Breast epithelium (tissue), 4 donors: Measurements from ENCODE around the gene OR2T10. TPM values are rescaled to one million over a fixed set of nuclear protein-coding genes. Genes with fewer than 3 reads are reported as not detected.
A peak's percentile ranks its signal among the peaks of the same experiment; 100 is the strongest.

ENCODE experiments used
- DNase-seq, 2 donors: peaks; one replicate each; pipeline ENCODE4 v3.0.0-alpha.2; 2019; ENCODE audit warnings: low spot score in 2 of 2
- H3K27ac ChIP-seq, 2 donors: fragments of 200-600 bp; sonication (generic) in 1 of 2; one replicate each; pipeline ENCODE4 v1.5.1; 2016 to 2019; ENCODE audit warnings: mild to moderate bottlenecking in 1 of 2
- H3K27me3 ChIP-seq, 2 donors: fragments of 200-600 bp; sonication (generic) in 1 of 2; one replicate each; pipeline versions ENCODE4 v1.5.1 to v1.6.0; 2017 to 2019; ENCODE audit warnings: control low read depth in 1 of 2, mild to moderate bottlenecking in 1 of 2
- H3K36me3 ChIP-seq: fragments of 200-600 bp; one replicate; pipeline ENCODE4 v1.5.1; 2019
- H3K4me1 ChIP-seq, 2 donors: fragments of 200-600 bp; sonication (generic); one replicate each; pipeline ENCODE4 v1.5.1; 2016 to 2019; ENCODE audit warnings: control low read depth in 1 of 2
- H3K4me3 ChIP-seq, 3 donors: fragments of 200-600 bp; sonication (generic); 1 replicate in 2 of 3; 2 replicates in 1 of 3; pipeline ENCODE4 v1.5.1; 2016 to 2019; ENCODE audit warnings: mild to moderate bottlenecking in 3 of 3, moderate library complexity in 2 of 3
- H3K9me3 ChIP-seq, 2 donors: fragments of 200-600 bp; sonication (generic) in 1 of 2; one replicate each; pipeline ENCODE4 v1.5.1; 2016 to 2019; ENCODE audit warnings: control low read depth in 1 of 2
- POLR2A ChIP-seq: fragments of 450-650 bp; IDR thresholded peaks from one replicate; pipeline ENCODE4 v1.6.1; 2016; ENCODE audit warnings: antibody characterized with exemption, mild to moderate bottlenecking, moderate library complexity
- POLR2AphosphoS5 ChIP-seq, 3 donors: sonication (generic); formaldehyde crosslinking; IDR thresholded peaks; one replicate each; pipeline ENCODE4 v1.6.1; 2017; ENCODE audit warnings: antibody characterized with exemption in 3 of 3
- intact Hi-C: fragments of 100-400 bp; cut with DNase I; formaldehyde crosslinking; loops from one replicate; pipeline ENCODE4 v1.15.1; 2023; ENCODE audit warnings: low total_unique reads
- total RNA-seq, 3 donors: library from RNA; depleted of rRNA; stranded (reverse); fragments of >200 nt; gene quantifications; one replicate each; pipeline ENCODE4 v1.1.0, GENCODE V29; 2016
- TF ChIP-seq, protein P1 (sequence below), 3 donors: fragments of 450-650 bp; IDR thresholded peaks; one replicate each; pipeline ENCODE4 v1.5.1; 2016 to 2017; ENCODE audit warnings: antibody characterized with exemption in 3 of 3, mild to moderate bottlenecking in 3 of 3, moderate library complexity in 3 of 3

Gene OR2T10
- total RNA-seq, 3 donors from 2014 or later: not detected

DNA sequence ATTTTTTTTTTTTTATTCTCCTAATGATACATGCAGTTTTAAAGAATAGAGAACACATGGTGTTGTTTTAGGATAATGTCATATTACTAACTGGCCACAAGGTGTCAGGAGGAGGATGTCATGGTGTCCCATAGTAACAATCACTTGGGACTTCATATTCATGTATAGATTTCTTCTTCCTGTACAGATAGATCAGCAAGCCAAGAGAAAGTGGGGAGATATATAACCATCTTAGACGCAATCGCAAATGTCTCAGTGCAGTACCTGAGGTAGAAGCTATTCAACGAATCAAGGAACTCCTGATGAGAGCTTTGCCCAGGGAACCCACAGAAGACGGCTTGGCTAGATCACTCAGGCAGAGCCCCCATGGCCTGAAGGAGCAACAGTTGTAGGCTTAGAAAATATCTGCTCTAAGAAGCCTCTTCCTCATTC is 25.1 kb upstream of the OR2T10 start:
- Histone ChIP-seq H3K27me3 (no peaks in the 10 kb centered on the region), H3K36me3 (no peaks in the 10 kb centered on the region), H3K9me3 (no peaks in the 10 kb centered on the region), H3K4me1 (no peaks in the 10 kb centered on the region), H3K27ac (no peak overlapping the region), H3K4me3 (no peak overlapping the region)
- no peak for TF ChIP-seq POLR2AphosphoS5 (IDR thresholded peaks at IDR 0.05)
- TF ChIP-seq, protein P1, sequence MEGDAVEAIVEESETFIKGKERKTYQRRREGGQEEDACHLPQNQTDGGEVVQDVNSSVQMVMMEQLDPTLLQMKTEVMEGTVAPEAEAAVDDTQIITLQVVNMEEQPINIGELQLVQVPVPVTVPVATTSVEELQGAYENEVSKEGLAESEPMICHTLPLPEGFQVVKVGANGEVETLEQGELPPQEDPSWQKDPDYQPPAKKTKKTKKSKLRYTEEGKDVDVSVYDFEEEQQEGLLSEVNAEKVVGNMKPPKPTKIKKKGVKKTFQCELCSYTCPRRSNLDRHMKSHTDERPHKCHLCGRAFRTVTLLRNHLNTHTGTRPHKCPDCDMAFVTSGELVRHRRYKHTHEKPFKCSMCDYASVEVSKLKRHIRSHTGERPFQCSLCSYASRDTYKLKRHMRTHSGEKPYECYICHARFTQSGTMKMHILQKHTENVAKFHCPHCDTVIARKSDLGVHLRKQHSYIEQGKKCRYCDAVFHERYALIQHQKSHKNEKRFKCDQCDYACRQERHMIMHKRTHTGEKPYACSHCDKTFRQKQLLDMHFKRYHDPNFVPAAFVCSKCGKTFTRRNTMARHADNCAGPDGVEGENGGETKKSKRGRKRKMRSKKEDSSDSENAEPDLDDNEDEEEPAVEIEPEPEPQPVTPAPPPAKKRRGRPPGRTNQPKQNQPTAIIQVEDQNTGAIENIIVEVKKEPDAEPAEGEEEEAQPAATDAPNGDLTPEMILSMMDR (IDR thresholded peaks at IDR 0.05): peak in 2 of 3 donors; percentile 32 to 63
- no peak for TF ChIP-seq POLR2A
- DNase-seq: no peak
- intact Hi-C loops: no loop called here

DNA sequence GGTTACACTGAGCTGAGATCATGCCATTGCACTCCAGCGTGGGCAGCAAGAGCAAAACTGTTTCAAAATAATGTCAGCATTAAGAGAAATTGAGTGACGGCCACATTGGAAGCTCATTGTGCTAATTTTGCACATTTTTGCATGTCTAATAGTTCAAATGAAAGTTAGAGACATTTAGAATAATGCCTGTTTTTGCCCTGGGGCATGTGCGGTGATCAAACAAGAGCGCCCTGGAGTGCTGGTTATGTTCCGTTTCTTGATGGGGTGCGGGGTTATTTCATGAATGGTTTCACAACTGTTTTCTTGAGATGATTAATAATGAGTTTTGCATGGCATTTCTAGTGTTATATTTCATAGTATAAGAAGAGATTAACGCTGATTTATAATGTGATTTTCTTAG is 24.3 kb upstream of the OR2T10 start:
- Histone ChIP-seq H3K4me3 (no peak overlapping the region), H3K27me3 (no peaks in the 10 kb centered on the region), H3K9me3 (no peaks in the 10 kb centered on the region), H3K4me1 (no peaks in the 10 kb centered on the region), H3K36me3 (no peaks in the 10 kb centered on the region), H3K27ac (no peak overlapping the region)
- TF ChIP-seq POLR2AphosphoS5 (IDR thresholded peaks at IDR 0.05) (no peak), POLR2A (no peak)
- TF ChIP-seq, protein P1 (IDR thresholded peaks at IDR 0.05): no peak
- intact Hi-C loops: no loop called here
- DNase-seq: no peak

DNA sequence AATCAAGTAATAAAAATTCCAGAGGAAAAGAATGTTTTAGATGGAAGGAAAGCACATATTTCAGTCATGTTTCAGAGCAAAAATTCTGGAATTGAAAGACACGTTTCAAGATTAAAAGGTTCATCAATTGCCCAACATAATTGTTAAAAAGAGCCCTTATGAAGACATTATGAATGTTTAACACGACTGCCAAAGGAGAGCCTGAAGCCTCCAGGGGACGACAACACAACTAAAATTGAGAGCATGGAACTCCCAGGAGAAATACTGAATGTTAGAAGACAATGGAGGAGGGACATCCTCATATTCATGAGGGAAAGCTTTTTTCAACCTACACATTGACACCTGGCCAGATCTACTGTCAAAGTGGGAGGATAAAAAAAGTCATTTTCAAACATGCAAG is 21.4 kb upstream of the OR2T10 start:
- H3K27ac ChIP-seq: no peak overlapping the region
- H3K27me3 ChIP-seq: no peaks in the 10 kb centered on the region
- no peak overlapping the region for H3K4me3 ChIP-seq
- peak; percentile 23 to 54 for DNase-seq
- no peaks in the 10 kb centered on the region for H3K36me3 ChIP-seq
- TF ChIP-seq, protein P1 (IDR thresholded peaks at IDR 0.05): peak in 2 of 3 donors; percentile 22 to 39
- no peak for TF ChIP-seq POLR2A
- H3K4me1 ChIP-seq: no peaks in the 10 kb centered on the region
- intact Hi-C loops: no loop called here
- no peaks in the 10 kb centered on the region for H3K9me3 ChIP-seq

DNA sequence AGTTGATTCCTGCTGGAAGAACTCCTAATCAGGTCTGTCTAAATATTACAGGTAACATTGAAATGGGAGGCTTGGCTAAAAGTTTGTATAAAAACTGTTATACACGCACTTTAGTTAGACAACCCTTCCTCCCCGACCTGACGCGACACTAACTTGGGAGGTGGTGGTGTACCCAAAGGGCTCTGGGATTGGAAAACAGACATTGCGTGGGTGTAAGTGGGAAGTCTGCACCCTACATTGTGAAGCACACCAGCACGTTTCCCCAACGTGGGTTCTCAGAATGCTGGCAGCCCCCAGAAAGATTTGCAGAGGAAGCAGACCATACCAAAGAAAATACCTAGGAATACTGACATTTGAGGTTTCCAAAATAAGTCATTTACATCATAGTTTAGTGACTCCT is 20.6 kb upstream of the OR2T10 start:
- no peak for TF ChIP-seq POLR2AphosphoS5 (IDR thresholded peaks at IDR 0.05)
- TF ChIP-seq, protein P1 (IDR thresholded peaks at IDR 0.05): no peak
- TF ChIP-seq POLR2A: no peak
- H3K9me3 ChIP-seq: no peaks in the 10 kb centered on the region
- no peak for DNase-seq
- H3K4me1 ChIP-seq: no peaks in the 10 kb centered on the region
- intact Hi-C loops: no loop called here
- H3K27ac ChIP-seq: no peak overlapping the region
- H3K4me3 ChIP-seq: no peak overlapping the region
- no peaks in the 10 kb centered on the region for H3K36me3 ChIP-seq
- no peaks in the 10 kb centered on the region for H3K27me3 ChIP-seq

DNA sequence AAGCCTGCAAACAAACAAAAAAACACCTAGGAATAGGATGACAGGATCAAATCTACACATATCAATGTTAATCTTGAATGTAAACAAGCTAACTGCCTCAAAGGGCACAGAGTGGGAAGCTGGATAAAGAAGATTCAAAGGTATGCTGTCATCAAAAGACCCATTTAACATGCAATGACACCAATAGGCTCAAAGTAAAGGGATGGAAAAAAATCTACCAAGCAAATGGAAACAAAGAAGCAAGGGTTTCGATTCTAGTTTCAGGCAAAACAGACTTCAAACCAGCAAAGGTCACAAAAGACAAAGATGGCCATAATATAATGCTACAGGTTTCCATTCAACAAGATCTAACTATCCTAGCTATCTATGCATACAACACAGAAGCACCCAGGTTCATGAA is 16.2 kb upstream of the OR2T10 start:
- Histone ChIP-seq H3K27me3 (no peaks in the 10 kb centered on the region), H3K36me3 (no peaks in the 10 kb centered on the region), H3K27ac (no peak overlapping the region), H3K4me1 (no peaks in the 10 kb centered on the region), H3K9me3 (no peaks in the 10 kb centered on the region), H3K4me3 (no peak overlapping the region)
- DNase-seq: no peak
- TF ChIP-seq POLR2AphosphoS5 (IDR thresholded peaks at IDR 0.05): no peak
- TF ChIP-seq, protein P1 (IDR thresholded peaks at IDR 0.05): no peak
- no peak for TF ChIP-seq POLR2A
- intact Hi-C loops: no loop called here
